NB4 (cell line): Measurements from ENCODE around the gene WDR1.

ENCODE experiments used
- DNase-seq: peaks from one replicate; pipeline ENCODE4 v3.0.0; 2010; ENCODE audit warnings: low read depth
- H3K4me3 ChIP-seq: one replicate; pipeline ENCODE4 v1.5.1; 2011; ENCODE audit warnings: mild to moderate bottlenecking, low read depth, low read length, moderate library complexity
- MYC ChIP-seq: IDR thresholded peaks from 2 replicates; pipeline ENCODE4 v1.6.1; 2011; ENCODE audit warnings: low read depth, low read length
- POLR2A ChIP-seq: IDR thresholded peaks from 2 replicates; pipeline ENCODE4 v1.6.1; 2011; ENCODE audit warnings: mild to moderate bottlenecking; ENCODE audit not compliant: insufficient read length; ENCODE audit errors: extremely low read depth
- TF ChIP-seq, protein P1 (sequence below): IDR thresholded peaks from 2 replicates; pipeline ENCODE4 v1.6.1; 2011; ENCODE audit warnings: low read depth, low read length
- TF ChIP-seq, protein P2 (sequence below): IDR thresholded peaks from one replicate; pipeline ENCODE4 v1.5.1; 2012; ENCODE audit warnings: low read depth, low read length

The WDR1 gene

DNA sequence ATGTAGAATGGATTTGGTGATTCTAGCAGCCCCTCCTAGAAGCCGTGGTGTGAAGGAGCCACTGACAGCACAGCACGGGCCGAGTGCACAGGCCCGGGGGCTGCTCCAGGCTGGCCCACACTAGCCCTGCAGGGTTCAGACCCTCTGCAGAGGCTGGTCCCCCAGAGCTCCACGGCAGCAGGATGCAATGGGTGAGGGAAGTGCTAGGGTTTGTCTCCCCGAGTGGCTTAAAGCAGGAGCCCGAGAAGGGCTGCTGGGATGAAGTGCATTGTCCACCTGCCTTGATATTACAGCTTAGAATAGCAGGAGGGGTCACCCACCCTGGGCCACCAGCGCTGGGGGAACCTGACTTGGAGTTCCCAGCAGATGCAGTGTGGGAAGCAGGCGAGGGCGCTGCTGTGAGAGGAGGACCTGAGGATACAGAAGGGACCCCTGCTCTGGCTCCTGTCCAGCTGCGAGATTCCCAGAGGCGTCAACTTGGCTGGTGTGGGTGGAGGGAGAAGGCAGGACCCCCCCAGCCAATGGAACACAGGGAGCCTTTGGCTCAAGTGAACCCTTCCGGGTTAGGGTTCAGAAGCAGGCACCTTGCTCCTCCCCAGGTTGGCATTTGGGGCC lies 30.0 kb downstream of the WDR1 start:
- TF ChIP-seq, protein P1, sequence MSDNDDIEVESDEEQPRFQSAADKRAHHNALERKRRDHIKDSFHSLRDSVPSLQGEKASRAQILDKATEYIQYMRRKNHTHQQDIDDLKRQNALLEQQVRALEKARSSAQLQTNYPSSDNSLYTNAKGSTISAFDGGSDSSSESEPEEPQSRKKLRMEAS, result no peak
- TF ChIP-seq MYC, result no peak
- TF ChIP-seq POLR2A, result no peak
- TF ChIP-seq, protein P2, sequence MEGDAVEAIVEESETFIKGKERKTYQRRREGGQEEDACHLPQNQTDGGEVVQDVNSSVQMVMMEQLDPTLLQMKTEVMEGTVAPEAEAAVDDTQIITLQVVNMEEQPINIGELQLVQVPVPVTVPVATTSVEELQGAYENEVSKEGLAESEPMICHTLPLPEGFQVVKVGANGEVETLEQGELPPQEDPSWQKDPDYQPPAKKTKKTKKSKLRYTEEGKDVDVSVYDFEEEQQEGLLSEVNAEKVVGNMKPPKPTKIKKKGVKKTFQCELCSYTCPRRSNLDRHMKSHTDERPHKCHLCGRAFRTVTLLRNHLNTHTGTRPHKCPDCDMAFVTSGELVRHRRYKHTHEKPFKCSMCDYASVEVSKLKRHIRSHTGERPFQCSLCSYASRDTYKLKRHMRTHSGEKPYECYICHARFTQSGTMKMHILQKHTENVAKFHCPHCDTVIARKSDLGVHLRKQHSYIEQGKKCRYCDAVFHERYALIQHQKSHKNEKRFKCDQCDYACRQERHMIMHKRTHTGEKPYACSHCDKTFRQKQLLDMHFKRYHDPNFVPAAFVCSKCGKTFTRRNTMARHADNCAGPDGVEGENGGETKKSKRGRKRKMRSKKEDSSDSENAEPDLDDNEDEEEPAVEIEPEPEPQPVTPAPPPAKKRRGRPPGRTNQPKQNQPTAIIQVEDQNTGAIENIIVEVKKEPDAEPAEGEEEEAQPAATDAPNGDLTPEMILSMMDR, result no peak

DNA sequence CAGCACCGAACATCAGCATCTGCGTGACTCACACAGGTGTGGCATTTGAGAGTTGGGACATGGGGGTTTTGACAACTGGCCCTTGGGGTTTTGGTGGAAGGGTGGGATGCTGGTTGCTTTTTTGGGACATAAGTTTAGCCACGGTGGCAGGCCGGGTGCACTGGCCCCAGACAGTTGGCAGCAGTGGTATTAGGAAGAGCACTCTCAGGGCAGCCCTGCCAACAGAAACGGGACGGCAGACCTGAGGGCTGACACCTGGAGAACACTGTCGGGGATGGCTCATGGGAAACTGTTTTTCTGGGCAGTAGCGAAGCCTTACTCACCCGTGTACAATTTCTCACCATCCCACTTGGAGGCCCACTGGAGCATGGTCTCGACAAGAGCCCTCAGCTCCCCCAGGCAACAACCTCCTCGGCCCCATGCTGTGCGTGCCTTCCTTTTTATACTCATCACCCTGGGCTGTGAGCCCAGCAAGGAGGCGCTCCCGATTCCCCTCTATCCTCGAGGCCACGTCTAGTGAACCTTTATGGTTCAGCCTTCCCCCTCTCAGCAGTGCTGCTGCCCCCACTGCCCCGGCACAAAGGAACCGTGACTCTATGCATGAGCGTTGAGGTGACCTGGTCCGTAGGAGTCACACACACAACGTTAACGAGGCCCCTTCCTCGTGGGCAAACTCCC lies 30.6 kb downstream of the WDR1 start:
- no peak overlapping the region for H3K4me3 ChIP-seq
- no peak for DNase-seq
- no peak for TF ChIP-seq POLR2A
- TF ChIP-seq, protein P2, result no peak
- TF ChIP-seq, protein P1, result no peak
- no peak for TF ChIP-seq MYC

More for the DNA sequence above, 30.0 kb downstream of the WDR1 start:
- DNase-seq, result no peak
- H3K4me3 ChIP-seq, result no peak overlapping the region

DNA sequence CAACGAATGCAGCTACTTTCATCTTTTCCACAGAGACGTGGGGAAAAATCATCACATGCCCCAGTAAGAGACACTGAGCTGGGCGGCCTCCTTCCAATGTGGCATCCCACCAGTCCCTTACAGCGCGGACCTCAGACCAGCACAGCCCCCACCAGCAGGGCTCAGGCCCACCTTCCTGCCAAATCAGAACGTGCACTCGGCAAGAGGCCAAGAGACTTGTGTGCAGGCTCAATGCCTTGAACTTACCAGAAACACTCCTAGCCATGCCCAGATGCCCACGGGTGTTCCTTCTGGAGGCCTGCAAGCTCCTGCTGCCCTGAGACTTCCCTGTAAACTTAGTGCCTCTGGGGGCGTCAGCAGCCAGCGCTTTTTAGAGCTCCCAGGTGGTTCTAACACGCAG lies 31.2 kb downstream of the WDR1 start:
- TF ChIP-seq POLR2A (no peak), MYC (no peak)
- TF ChIP-seq, protein P1, result no peak
- TF ChIP-seq, protein P2, result no peak
- no peak overlapping the region for H3K4me3 ChIP-seq
- DNase-seq, result no peak

DNA sequence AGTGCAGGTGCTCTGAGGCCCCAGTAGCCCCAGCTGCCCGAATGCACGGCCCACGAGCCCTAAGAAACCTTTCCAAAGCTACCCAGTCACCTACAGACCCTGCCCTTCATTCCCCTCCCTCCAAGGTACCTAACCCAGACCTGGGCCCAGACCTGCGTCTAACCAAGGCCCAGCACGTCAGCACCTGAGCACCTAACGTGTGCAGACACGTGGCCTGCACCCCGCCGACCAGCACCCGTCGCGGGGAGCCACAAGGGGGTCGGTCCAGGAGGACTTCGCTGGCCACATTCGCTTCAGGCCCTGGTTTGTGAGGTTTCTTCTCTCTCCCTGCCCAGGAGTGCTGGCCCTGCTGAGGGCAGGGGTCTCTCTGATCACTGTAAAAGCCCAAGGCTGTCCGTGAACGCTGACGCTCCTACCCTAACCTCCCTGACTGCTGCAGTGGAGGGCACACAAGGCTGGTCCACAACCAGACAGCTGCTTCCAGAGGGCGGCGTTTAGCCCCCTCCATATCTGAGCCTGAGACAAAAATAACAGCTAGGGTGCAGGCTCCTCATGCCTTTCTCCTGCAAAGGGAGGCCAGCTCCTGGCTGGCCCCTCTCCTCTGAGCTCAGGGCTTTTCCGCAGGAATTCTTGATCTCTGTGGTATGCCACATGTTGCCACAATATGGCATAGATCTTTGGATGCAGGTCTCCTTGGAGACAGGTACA lies 31.8 kb downstream of the WDR1 start:
- DNase-seq, result no peak
- TF ChIP-seq, protein P2, result no peak
- TF ChIP-seq MYC (no peak), POLR2A (no peak)
- TF ChIP-seq, protein P1, result no peak
- H3K4me3 ChIP-seq, result no peak overlapping the region

DNA sequence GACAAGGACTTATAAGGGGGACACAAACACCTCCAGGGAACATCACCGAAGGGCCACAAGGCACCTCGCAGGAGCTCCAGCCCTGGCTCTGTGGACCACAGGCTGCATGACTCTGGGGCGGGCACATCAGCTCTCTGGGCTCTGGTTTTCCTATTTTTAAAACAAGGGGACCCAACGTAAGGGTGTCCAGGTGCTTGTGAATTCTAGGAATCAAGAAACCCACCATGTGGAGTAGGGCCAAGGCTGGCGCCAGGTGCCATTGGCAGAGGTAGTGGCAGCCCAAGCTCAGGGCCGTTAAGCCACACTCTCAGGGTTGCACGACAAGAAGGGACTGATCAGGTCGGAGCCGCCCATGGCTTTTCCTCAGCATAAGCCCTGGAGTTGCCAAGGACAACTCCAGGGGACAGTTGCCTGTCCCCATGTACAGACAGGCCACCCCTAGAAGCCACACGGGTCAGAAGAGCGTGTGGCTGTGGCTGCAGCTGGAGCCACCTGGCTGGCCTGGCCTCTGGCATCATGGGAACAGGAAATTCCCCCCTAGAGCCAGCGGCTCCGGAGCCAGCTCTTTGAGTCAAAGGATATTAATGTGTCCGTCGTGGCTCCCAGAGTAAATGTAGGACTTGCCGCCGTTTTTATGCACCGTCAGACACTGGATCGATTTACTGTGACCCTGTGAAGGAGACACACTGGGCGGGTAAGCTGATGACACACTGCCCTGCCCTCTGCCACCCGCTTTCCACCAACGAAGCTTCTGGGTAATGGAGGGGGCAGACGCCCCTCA lies 32.5 kb downstream of the WDR1 start:
- DNase-seq, result no peak
- no peak overlapping the region for H3K4me3 ChIP-seq
- TF ChIP-seq, protein P1, result no peak
- TF ChIP-seq POLR2A (no peak), MYC (no peak)
- TF ChIP-seq, protein P2, result no peak
